HepG2 (cell line): ENCODE measurements around the gene MSI2. TPM values are rescaled to one million over a fixed set of nuclear protein-coding genes. Genes with fewer than 3 reads are reported as not detected.
A peak's percentile ranks its signal among the peaks of the same experiment; 100 is the strongest.

Experiments used
- AGO2 ChIP-seq: fragments of 200-400 bp; formaldehyde crosslinking; optimal IDR thresholded peaks from 2 replicates; pipeline ENCODE3; 2017; ENCODE audit warnings: mild to moderate bottlenecking, low read depth, low read length, moderate library complexity
- AHR ChIP-seq: IDR thresholded peaks from 2 replicates; pipeline ENCODE4 v1.6.1; 2018; ENCODE audit warnings: missing genetic modification reagents, missing compliant biosample characterization
- ARHGAP35 ChIP-seq: sonication (generic); formaldehyde crosslinking; IDR thresholded peaks from 2 replicates; pipeline ENCODE4 v1.9.0; 2022; ENCODE audit warnings: mild to moderate bottlenecking, inconsistent platforms, moderate library complexity, missing genetic modification reagents, borderline replicate concordance
- CSRNP2 ChIP-seq: sonication (generic); formaldehyde crosslinking; conservative IDR thresholded peaks from 2 replicates; pipeline ENCODE4 v1.8.0; 2022; ENCODE audit warnings: low read depth, missing genetic modification reagents
- DPF2 ChIP-seq: sonication (generic); formaldehyde crosslinking; IDR thresholded peaks from 2 replicates; pipeline ENCODE4 v1.4.0; 2020; ENCODE audit warnings: mild to moderate bottlenecking, low read depth, missing genetic modification reagents, borderline replicate concordance
- HMG20A ChIP-seq: IDR thresholded peaks from 2 replicates; pipeline ENCODE4 v1.6.1; 2016; ENCODE audit warnings: borderline replicate concordance
- KDM3A ChIP-seq: IDR thresholded peaks from 2 replicates; pipeline ENCODE4 v1.6.1; 2018; ENCODE audit warnings: low read depth, missing compliant biosample characterization
- MED8 ChIP-seq: sonication (generic); formaldehyde crosslinking; IDR thresholded peaks from 2 replicates; pipeline ENCODE4 v1.8.1; 2023; ENCODE audit warnings: mild to moderate bottlenecking, missing genetic modification reagents; ENCODE audit not compliant: insufficient replicate concordance
- PLSCR1 ChIP-seq: sonication (generic); formaldehyde crosslinking; IDR thresholded peaks from 2 replicates; pipeline ENCODE4 v1.5.0; 2020; ENCODE audit warnings: missing genetic modification reagents, mild to moderate bottlenecking, borderline replicate concordance
- PREB ChIP-seq: sonication (generic); formaldehyde crosslinking; IDR thresholded peaks from 2 replicates; pipeline ENCODE4 v1.4.0; 2020; ENCODE audit warnings: missing genetic modification reagents
- PTBP1 ChIP-seq: fragments of 200-400 bp; formaldehyde crosslinking; IDR thresholded peaks from 2 replicates; pipeline ENCODE4 v1.6.1; 2018; ENCODE audit warnings: low read length, low read depth; ENCODE audit not compliant: poor library complexity, severe bottlenecking
- RAD51 ChIP-seq: fragments of 450-650 bp; IDR thresholded peaks from 2 replicates; pipeline ENCODE4 v1.6.1; 2016; ENCODE audit warnings: borderline replicate concordance
- RBM22 ChIP-seq: fragments of 200-400 bp; formaldehyde crosslinking; optimal IDR thresholded peaks from 2 replicates; pipeline ENCODE3; 2017; ENCODE audit warnings: mild to moderate bottlenecking, low read length, moderate library complexity
- REL ChIP-seq: sonication (generic); formaldehyde crosslinking; conservative IDR thresholded peaks from 2 replicates; pipeline ENCODE4 v1.8.0; 2022; ENCODE audit warnings: mild to moderate bottlenecking, missing genetic modification reagents, moderate library complexity
- SUZ12 ChIP-seq: fragments of 150-350 bp; IDR thresholded peaks from 2 replicates; pipeline ENCODE4 v1.6.1; 2014; ENCODE audit warnings: low read depth, low read length
- YEATS2 ChIP-seq: sonication (generic); formaldehyde crosslinking; IDR thresholded peaks from 2 replicates; pipeline ENCODE4 v1.4.0; 2020; ENCODE audit warnings: missing genetic modification reagents, borderline replicate concordance
- ZBTB1 ChIP-seq: sonication (generic); formaldehyde crosslinking; IDR thresholded peaks from 2 replicates; pipeline ENCODE4 v1.4.0; 2020; ENCODE audit warnings: missing genetic modification reagents, borderline replicate concordance
- ZNF484 ChIP-seq: sonication (generic); formaldehyde crosslinking; IDR thresholded peaks from 2 replicates; pipeline ENCODE4 v1.5.1; 2020; ENCODE audit warnings: mild to moderate bottlenecking, low read depth, missing genetic modification reagents, borderline replicate concordance
- ZNF503 ChIP-seq: sonication (generic); formaldehyde crosslinking; IDR thresholded peaks from 2 replicates; pipeline ENCODE4 v1.4.0; 2020; ENCODE audit warnings: missing genetic modification reagents
- ZNF572 ChIP-seq: sonication (generic); formaldehyde crosslinking; IDR thresholded peaks from 2 replicates; pipeline ENCODE4 v1.5.1; 2020; ENCODE audit warnings: mild to moderate bottlenecking, missing genetic modification reagents
- ZNF740 ChIP-seq: sonication (generic); formaldehyde crosslinking; IDR thresholded peaks from 2 replicates; pipeline ENCODE4 v1.4.0; 2020; ENCODE audit warnings: missing genetic modification reagents
- ZNF749 ChIP-seq: sonication (generic); formaldehyde crosslinking; IDR thresholded peaks from 2 replicates; pipeline ENCODE4 v1.8.0; 2022; ENCODE audit warnings: mild to moderate bottlenecking, missing genetic modification reagents, moderate library complexity, borderline replicate concordance
- ZNF761 ChIP-seq: sonication (generic); formaldehyde crosslinking; conservative IDR thresholded peaks from 2 replicates; pipeline ENCODE4 v1.4.0; 2020; ENCODE audit warnings: mild to moderate bottlenecking, missing genetic modification reagents
- ZNF776 ChIP-seq: sonication (generic); formaldehyde crosslinking; IDR thresholded peaks from 2 replicates; pipeline ENCODE4 v1.4.0; 2020; ENCODE audit warnings: mild to moderate bottlenecking, missing genetic modification reagents
- polyA plus RNA-seq, 8 experiments: library from polyadenylated mRNA; depleted of rRNA in 3 of 8; stranded (reverse) in 7 of 8; unstranded in 1 of 8; fragments of >200 nt; fragmentation: Illumina TruSeq in 4 of 8; extraction: Trizol in 4 of 8; gene quantifications; 2 replicates each; pipeline versions ENCODE4 v1.2.1 to v1.2.3, GENCODE V29; 2011 to 2016; ENCODE audit warnings: low read depth in 4 of 8, missing spikeins in 1 of 8, mixed read lengths in 1 of 8; ENCODE audit not compliant: insufficient read depth in 1 of 8
- total RNA-seq, 5 experiments: library from RNA; depleted of rRNA; stranded (reverse); fragments of >200 nt; fragmentation: Illumina TruSeq; extraction: Trizol; gene quantifications; 2 replicates each; pipeline ENCODE4 v1.2.3, GENCODE V29; 2016; ENCODE audit warnings: low read depth in 1 of 5

The MSI2 gene
- total and polyA plus RNA-seq, 2 of the 13 experiments (the other 11 are each of a cell fraction or from before 2014, with no cell fraction given): 77.5 to 78.4 TPM

- TF ChIP-seq ZNF740 (no peak), PTBP1 (no peak), REL (CRISPR knock-in tag) (no peak), PREB (CRISPR knock-in tag) (no peak), AGO2 (no peak), MED8 (CRISPR knock-in tag) (peak; percentile 74), RBM22 (no peak), ZNF776 (CRISPR knock-in tag) (no peak), KDM3A (peak; percentile 93), PLSCR1 (no peak), AHR (no peak), CSRNP2 (CRISPR knock-in tag) (no peak), ZNF749 (CRISPR knock-in tag) (no peak), ZNF503 (CRISPR knock-in tag) (peak; percentile 89), HMG20A (CRISPR knock-in tag) (peak; percentile 95), ZNF572 (CRISPR knock-in tag) (peak; percentile 52; the same call in 1 of the 2 replicates), SUZ12 (no peak), ZBTB1 (CRISPR knock-in tag) (no peak), YEATS2 (CRISPR knock-in tag) (peak; percentile 67; the same call in 1 of the 2 replicates), RAD51 (no peak), ZNF484 (no peak), DPF2 (CRISPR knock-in tag) (peak; percentile 91), ARHGAP35 (CRISPR knock-in tag) (no peak), ZNF761 (peak; percentile 77; the same call in 1 of the 2 replicates)
These were observed 261.5 kb downstream of the MSI2 start (continued) for GRCh38 chr17:57517632-57518456.
